H9 (cell line): ENCODE results near the gene ANKIB1. TPM values are rescaled to one million over a fixed set of nuclear protein-coding genes. Genes with fewer than 3 reads are reported as not detected.

Source experiments
- DNase-seq: peaks from one replicate; pipeline ENCODE4 v3.0.0-alpha.2; 2017
- H2AFZ ChIP-seq: one replicate; pipeline ENCODE4 v1.6.1; 2013; ENCODE audit warnings: mild to moderate bottlenecking, low read length, control low read depth, moderate library complexity
- H2AK5ac ChIP-seq: 2 replicates; pipeline ENCODE4 v1.6.1; 2013; ENCODE audit warnings: low read length, control low read depth, mixed read lengths; ENCODE audit not compliant: insufficient read length
- H2BK120ac ChIP-seq: one replicate; pipeline ENCODE4 v1.6.1; 2013; ENCODE audit warnings: low read depth, mild to moderate bottlenecking, low read length, control low read depth, inconsistent platforms; ENCODE audit not compliant: poor library complexity, severe bottlenecking
- H2BK12ac ChIP-seq: 2 replicates; pipeline ENCODE4 v1.6.1; 2013; ENCODE audit warnings: low read length, control low read depth, mixed read lengths, low read depth; ENCODE audit not compliant: insufficient read length
- H2BK15ac ChIP-seq: 2 replicates; pipeline ENCODE4 v1.6.1; 2013; ENCODE audit warnings: low read depth, low read length, control low read depth
- H2BK20ac ChIP-seq: one replicate; pipeline ENCODE4 v1.6.1; 2013; ENCODE audit warnings: low read depth, mild to moderate bottlenecking, low read length, control low read depth, inconsistent platforms; ENCODE audit not compliant: poor library complexity, severe bottlenecking
- H2BK5ac ChIP-seq: 2 replicates; pipeline ENCODE4 v1.6.1; 2013; ENCODE audit warnings: low read length, control low read depth, mixed read lengths; ENCODE audit not compliant: insufficient read length
- H3K14ac ChIP-seq: 2 replicates; pipeline ENCODE4 v1.6.1; 2013; ENCODE audit warnings: low read length, control low read depth; ENCODE audit not compliant: insufficient read depth
- H3K18ac ChIP-seq: 2 replicates; pipeline ENCODE4 v1.6.1; 2013; ENCODE audit warnings: low read depth, mild to moderate bottlenecking, mixed read lengths, low read length, control low read depth; ENCODE audit not compliant: insufficient read length
- H3K23ac ChIP-seq: 2 replicates; pipeline ENCODE4 v1.6.1; 2013; ENCODE audit warnings: low read length, control low read depth, mixed read lengths, low read depth; ENCODE audit not compliant: insufficient read length
- H3K23me2 ChIP-seq: 2 replicates; pipeline ENCODE4 v1.6.1; 2013; ENCODE audit warnings: low read depth, mild to moderate bottlenecking, mixed read lengths, low read length, control low read depth; ENCODE audit not compliant: insufficient read length, poor library complexity, severe bottlenecking
- H3K27ac ChIP-seq: 2 replicates; pipeline ENCODE4 v1.5.1; 2013; ENCODE audit warnings: low read length, control low read depth, mixed read lengths, low read depth; ENCODE audit not compliant: insufficient read length
- H3K27me3 ChIP-seq: 2 replicates; pipeline ENCODE4 v1.6.1; 2013; ENCODE audit warnings: low read length, control low read depth, inconsistent platforms; ENCODE audit not compliant: insufficient read depth
- H3K4ac ChIP-seq: 2 replicates; pipeline ENCODE4 v1.6.1; 2013; ENCODE audit warnings: low read depth, mild to moderate bottlenecking, control low read depth, inconsistent platforms, low read length, moderate library complexity
- H3K4me1 ChIP-seq: 2 replicates; pipeline ENCODE4 v1.6.1; 2013; ENCODE audit warnings: low read length, control low read depth, inconsistent platforms; ENCODE audit not compliant: insufficient read depth
- H3K4me2 ChIP-seq: 2 replicates; pipeline ENCODE4 v1.6.1; 2013; ENCODE audit warnings: low read length, control low read depth, mixed read lengths; ENCODE audit not compliant: insufficient read length, insufficient read depth
- H3K56ac ChIP-seq: 2 replicates; pipeline ENCODE4 v1.6.1; 2013; ENCODE audit warnings: low read depth, mild to moderate bottlenecking, mixed read lengths, low read length, control low read depth; ENCODE audit not compliant: insufficient read length
- H3K79me1 ChIP-seq: 2 replicates; pipeline ENCODE4 v1.6.1; 2013; ENCODE audit warnings: low read depth, mild to moderate bottlenecking, moderate library complexity, low read length, control low read depth, inconsistent platforms; ENCODE audit not compliant: insufficient read depth, poor library complexity, severe bottlenecking
- H3K79me2 ChIP-seq: 2 replicates; pipeline ENCODE4 v1.6.1; 2013; ENCODE audit warnings: low read length, control low read depth, inconsistent platforms; ENCODE audit not compliant: insufficient read depth
- H3K9ac ChIP-seq: 2 replicates; pipeline ENCODE4 v1.6.1; 2013; ENCODE audit warnings: low read length, control low read depth, mixed read lengths; ENCODE audit not compliant: insufficient read length; ENCODE audit errors: extremely low read depth
- H3K9me3 ChIP-seq: one replicate; pipeline ENCODE4 v1.6.1; 2013; ENCODE audit warnings: low read depth, low read length, inconsistent platforms; ENCODE audit not compliant: control insufficient read depth
- H3T11ph ChIP-seq: one replicate; pipeline ENCODE4 v1.6.1; 2013; ENCODE audit warnings: mild to moderate bottlenecking, low read length, control low read depth, inconsistent platforms
- H4K20me1 ChIP-seq: one replicate; pipeline ENCODE4 v1.6.1; 2013; ENCODE audit not compliant: control insufficient read depth, insufficient read length, insufficient read depth
- H4K5ac ChIP-seq: 2 replicates; pipeline ENCODE4 v1.6.1; 2013; ENCODE audit warnings: low read depth, mild to moderate bottlenecking, mixed read lengths, low read length, control low read depth; ENCODE audit not compliant: insufficient read length
- H4K8ac ChIP-seq: replicated peaks from 2 replicates; pipeline ENCODE4 v1.6.1; 2013; ENCODE audit warnings: low read length, control low read depth, mixed read lengths, low read depth; ENCODE audit not compliant: insufficient read length
- H4K91ac ChIP-seq: 2 replicates; pipeline ENCODE4 v1.6.1; 2013; ENCODE audit warnings: low read depth, mild to moderate bottlenecking, moderate library complexity, mixed read lengths, low read length, control low read depth; ENCODE audit not compliant: insufficient read length
- H3K27ac Mint-ChIP-seq, 3 experiments: 2 replicates in 2 of 3; 3 replicates in 1 of 3; pipeline ENCODE4 v1.8.0; 2020 to 2021; ENCODE audit warnings: mixed read lengths in 3 of 3, mild to moderate bottlenecking in 1 of 3, moderate library complexity in 1 of 3
- H3K27me3 Mint-ChIP-seq: 2 replicates; pipeline ENCODE4 v1.8.0; 2021; ENCODE audit warnings: low read depth, mild to moderate bottlenecking, moderate library complexity, mixed read lengths
- H3K36me3 Mint-ChIP-seq, 3 experiments: 2 replicates in 2 of 3; 3 replicates in 1 of 3; pipeline ENCODE4 v1.8.0; 2020 to 2021; ENCODE audit warnings: low read depth in 3 of 3, mixed read lengths in 3 of 3; ENCODE audit not compliant: insufficient read depth in 1 of 3
- H3K4me1 Mint-ChIP-seq, 2 experiments: 2 replicates each; pipeline ENCODE4 v1.8.0; 2020; ENCODE audit warnings: mixed read lengths in 2 of 2
- H3K4me3 Mint-ChIP-seq, 2 experiments: 2 replicates in 1 of 2; 3 replicates in 1 of 2; pipeline ENCODE4 v1.8.0; 2020 to 2021; ENCODE audit warnings: mild to moderate bottlenecking in 2 of 2, mixed read lengths in 2 of 2, moderate library complexity in 1 of 2
- H3K9me3 Mint-ChIP-seq, 2 experiments: 2 replicates in 1 of 2; 3 replicates in 1 of 2; pipeline ENCODE4 v1.8.0; 2020; ENCODE audit warnings: mild to moderate bottlenecking in 2 of 2, mixed read lengths in 2 of 2, moderate library complexity in 1 of 2
- WGBS: extraction: QIAGEN DNeasy Blood & Tissue Kit; methylation state at CpG from one replicate; pipeline ENCODE4 v1.1.7; 2013; ENCODE audit warnings: missing lambda C conversion rate, low lambda C conversion rate, mixed read lengths; ENCODE audit not compliant: insufficient read length; ENCODE audit errors: extremely low coverage; 5-methylcytosine and 5-hydroxymethylcytosine counted together
- total RNA-seq: library from RNA; stranded (reverse); gene quantifications from 2 replicates; pipeline ENCODE4 v1.2.1, GENCODE V29; 2021
- TF ChIP-seq, protein P1 (sequence below): fragments of 200-600 bp; sonication (generic); conservative IDR thresholded peaks from 3 replicates; pipeline ENCODE4 v1.8.0; 2021; ENCODE audit warnings: antibody characterized with exemption, mild to moderate bottlenecking

Gene ANKIB1
- total RNA-seq, 1 experiment from 2014 or later = 42.0 TPM

DNA sequence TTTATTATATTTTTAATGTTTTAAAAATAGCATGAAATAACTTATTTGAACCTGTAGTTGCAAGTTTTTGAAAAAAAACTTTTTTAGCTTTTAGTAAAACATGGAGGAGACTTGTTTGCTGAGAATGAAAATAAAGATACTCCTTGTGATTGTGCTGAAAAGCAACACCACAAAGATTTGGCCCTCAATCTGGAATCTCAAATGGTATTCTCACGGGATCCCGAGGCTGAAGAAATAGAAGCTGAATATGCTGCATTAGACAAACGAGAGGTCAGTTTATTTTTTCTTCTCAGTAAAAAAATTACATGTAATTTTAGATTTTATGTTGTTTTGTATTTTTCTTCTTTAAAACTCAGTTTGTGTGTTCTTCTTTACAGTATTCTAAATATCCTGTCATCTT, 73.5 kb downstream of the ANKIB1 start:
- no peak overlapping the region for H4K8ac ChIP-seq
- no peak overlapping the region for H3K56ac ChIP-seq
- H2BK5ac ChIP-seq = no peak overlapping the region
- H4K91ac ChIP-seq = no peak overlapping the region
- no peak overlapping the region for H2BK20ac ChIP-seq
- no peak for DNase-seq
- no peaks in the 10 kb centered on the region for H3K27me3 Mint-ChIP-seq
- no peak overlapping the region for H3K14ac ChIP-seq
- H3K9me3 Mint-ChIP-seq = no peaks in the 10 kb centered on the region
- no peak overlapping the region for H3K4me2 ChIP-seq
- no peak overlapping the region for H3T11ph ChIP-seq
- WGBS = no CpG with 5 or more reads among the region's 3 CpGs
- no peaks in the 10 kb centered on the region for H3K23me2 ChIP-seq
- H2AFZ ChIP-seq = no peak overlapping the region
- H3K18ac ChIP-seq = no peak overlapping the region
- no peak overlapping the region for H3K23ac ChIP-seq
- H2BK120ac ChIP-seq = no peak overlapping the region
- no peaks in the 10 kb centered on the region for H3K79me1 ChIP-seq
- no peak overlapping the region for H3K4ac ChIP-seq
- no peak overlapping the region for H3K4me3 Mint-ChIP-seq
- H3K9me3 ChIP-seq = no peaks in the 10 kb centered on the region
- H3K27ac ChIP-seq = no peak overlapping the region
- no peaks in the 10 kb centered on the region for H3K4me1 Mint-ChIP-seq
- H3K79me2 ChIP-seq = no peaks in the 10 kb centered on the region
- H4K20me1 ChIP-seq = no peaks in the 10 kb centered on the region
- H3K9ac ChIP-seq = no peak overlapping the region
- no peak overlapping the region for H4K5ac ChIP-seq
- no peak overlapping the region for H2BK15ac ChIP-seq
- H3K27ac Mint-ChIP-seq = no peak overlapping the region
- no peak overlapping the region for H2BK12ac ChIP-seq
- peaks cover 0 to 5% (median 4%) of the 10 kb centered on the region in 3 experiments; a peak in 3 of 7 replicates for H3K36me3 Mint-ChIP-seq
- TF ChIP-seq, protein P1, sequence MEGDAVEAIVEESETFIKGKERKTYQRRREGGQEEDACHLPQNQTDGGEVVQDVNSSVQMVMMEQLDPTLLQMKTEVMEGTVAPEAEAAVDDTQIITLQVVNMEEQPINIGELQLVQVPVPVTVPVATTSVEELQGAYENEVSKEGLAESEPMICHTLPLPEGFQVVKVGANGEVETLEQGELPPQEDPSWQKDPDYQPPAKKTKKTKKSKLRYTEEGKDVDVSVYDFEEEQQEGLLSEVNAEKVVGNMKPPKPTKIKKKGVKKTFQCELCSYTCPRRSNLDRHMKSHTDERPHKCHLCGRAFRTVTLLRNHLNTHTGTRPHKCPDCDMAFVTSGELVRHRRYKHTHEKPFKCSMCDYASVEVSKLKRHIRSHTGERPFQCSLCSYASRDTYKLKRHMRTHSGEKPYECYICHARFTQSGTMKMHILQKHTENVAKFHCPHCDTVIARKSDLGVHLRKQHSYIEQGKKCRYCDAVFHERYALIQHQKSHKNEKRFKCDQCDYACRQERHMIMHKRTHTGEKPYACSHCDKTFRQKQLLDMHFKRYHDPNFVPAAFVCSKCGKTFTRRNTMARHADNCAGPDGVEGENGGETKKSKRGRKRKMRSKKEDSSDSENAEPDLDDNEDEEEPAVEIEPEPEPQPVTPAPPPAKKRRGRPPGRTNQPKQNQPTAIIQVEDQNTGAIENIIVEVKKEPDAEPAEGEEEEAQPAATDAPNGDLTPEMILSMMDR = no peak
- no peaks in the 10 kb centered on the region for H3K27me3 ChIP-seq
- no peaks in the 10 kb centered on the region for H3K4me1 ChIP-seq
- no peak overlapping the region for H2AK5ac ChIP-seq
